AG09309 (cell line): ENCODE results near the gene FIP1L1.

ENCODE experiments used
- DNase-seq: peaks from one replicate; pipeline ENCODE4 v3.0.0-alpha.2; 2010; ENCODE audit warnings: low read depth
- H3K4me3 ChIP-seq: 2 replicates; pipeline ENCODE4 v1.5.1; 2011; ENCODE audit warnings: mild to moderate bottlenecking, low read depth, low read length, moderate library complexity; ENCODE audit not compliant: control insufficient read depth
- CTCF ChIP-seq: IDR thresholded peaks from 2 replicates; pipeline ENCODE4 v1.5.1; 2011; ENCODE audit warnings: mild to moderate bottlenecking, low read depth, low read length, inconsistent platforms; ENCODE audit not compliant: insufficient read depth, control insufficient read depth; ENCODE audit errors: missing control alignments

The FIP1L1 gene

GRCh38 chr4:53499791-53500190, 122.3 kb downstream of the FIP1L1 start:
- TF ChIP-seq CTCF, result no peak

GRCh38 chr4:53500546-53500945, 123.1 kb downstream of the FIP1L1 start:
- no peak for TF ChIP-seq CTCF
- DNase-seq, result no peak
- H3K4me3 ChIP-seq, result no peak overlapping the region

More at GRCh38 chr4:53499791-53500190, 122.3 kb downstream of the FIP1L1 start:
- no peak overlapping the region for H3K4me3 ChIP-seq
- no peak for DNase-seq

GRCh38 chr4:53501561-53501960, 124.1 kb downstream of the FIP1L1 start:
- DNase-seq, result no peak
- no peak for TF ChIP-seq CTCF

GRCh38 chr4:53502094-53502493, 124.7 kb downstream of the FIP1L1 start:
- no peak for DNase-seq
- H3K4me3 ChIP-seq, result no peak overlapping the region
- TF ChIP-seq CTCF, result no peak

More at GRCh38 chr4:53501561-53501960, 124.1 kb downstream of the FIP1L1 start:
- no peak overlapping the region for H3K4me3 ChIP-seq

GRCh38 chr4:53505947-53506346, 128.5 kb downstream of the FIP1L1 start:
- H3K4me3 ChIP-seq, result no peak overlapping the region
- no peak for DNase-seq
- peak; percentile 50 for TF ChIP-seq CTCF

- H3K4me3 ChIP-seq, result peak overlapping the region; percentile 19
- no peak for TF ChIP-seq CTCF
- no peak for DNase-seq
Measured at GRCh38 chr4:53507058-53507457, 129.6 kb downstream of the FIP1L1 start.
